ENCODE data around the gene SKIC8. TPM values are rescaled to one million over a fixed set of nuclear protein-coding genes. Genes with fewer than 3 reads are reported as not detected.

The SKIC8 gene
- total and polyA plus RNA-seq, 5 experiments from 2014 or later: 45.3 to 117 (median 98.8) TPM

DNA sequence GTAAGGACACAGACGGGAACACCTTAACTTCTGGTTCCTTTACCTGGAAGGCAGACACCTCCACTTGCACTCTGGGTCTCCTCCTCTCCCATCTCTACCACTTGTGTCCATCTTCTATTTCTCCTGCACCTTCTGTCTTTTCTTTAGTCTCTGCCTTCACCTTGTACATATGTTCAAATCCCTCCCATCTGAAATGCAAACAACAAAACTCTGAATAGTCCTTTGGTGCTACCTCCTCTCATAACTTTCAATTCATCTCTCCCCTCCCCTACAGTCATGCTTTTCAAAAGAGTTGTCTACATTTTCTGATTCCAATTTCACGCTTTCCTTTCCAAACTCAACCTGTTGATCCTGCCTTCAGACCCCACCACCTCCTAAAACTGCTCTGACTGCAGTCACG lies 35.4 kb upstream of the SKIC8 start:
- Mint-ChIP-seq H3K4me3 (no peak overlapping the region), H3K27me3 (peaks cover 14 to 25% (median 20%) of the 10 kb centered on the region in 5 donors), H3K9me3 (peaks cover 0 to 2% (median 0%) of the 10 kb centered on the region in 9 donors), H3K27ac (no peak overlapping the region), H3K4me1 (peaks cover 0 to 4% (median 0%) of the 10 kb centered on the region in 4 donors), H3K36me3 (no peaks in the 10 kb centered on the region)
- DNase-seq (no peak), ATAC-seq (no peak)
- POLR2A ChIA-PET: no interaction called here

GRCh38 chr15:78329625-78330024 lies 30.2 kb upstream of the SKIC8 start:
- peaks cover 0 to 5% (median 0%) of the 10 kb centered on the region in 5 donors for H3K27me3 Mint-ChIP-seq
- no peak for DNase-seq
- H3K4me3 Mint-ChIP-seq: no peak overlapping the region
- POLR2A ChIA-PET: no interaction called here
- no peaks in the 10 kb centered on the region for H3K4me1 Mint-ChIP-seq
- no peaks in the 10 kb centered on the region for H3K36me3 Mint-ChIP-seq
- H3K9me3 Mint-ChIP-seq: no peaks in the 10 kb centered on the region
- H3K27ac Mint-ChIP-seq: peak overlapping the region in 1 of 10 donors; percentile 8
- ATAC-seq: no peak

DNA sequence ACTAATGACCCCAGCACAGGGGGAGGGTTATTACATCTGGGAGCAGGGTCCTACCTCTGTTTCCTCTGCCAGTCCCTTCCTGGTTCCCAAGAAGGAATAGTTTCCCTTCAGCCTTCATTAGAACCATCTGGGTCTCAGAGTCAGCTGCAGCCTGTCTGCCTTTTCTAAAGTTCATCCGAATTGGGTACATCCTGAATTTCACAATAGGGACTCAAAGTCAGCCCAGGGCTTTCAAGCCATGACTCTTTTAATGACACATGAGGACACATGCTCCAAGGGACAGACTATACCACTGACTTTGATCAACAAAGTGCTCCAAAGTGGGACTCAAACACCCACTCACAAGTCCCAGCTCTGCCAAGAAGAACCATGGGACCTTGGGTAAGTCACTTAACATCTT lies 28.1 kb upstream of the SKIC8 start:
- DNase-seq: no peak
- H3K27me3 Mint-ChIP-seq: peaks cover 0 to 2% (median 0%) of the 10 kb centered on the region in 5 donors
- no peaks in the 10 kb centered on the region for H3K36me3 Mint-ChIP-seq
- no peaks in the 10 kb centered on the region for H3K4me1 Mint-ChIP-seq
- H3K4me3 Mint-ChIP-seq: no peak overlapping the region
- POLR2A ChIA-PET: interaction anchor here (0.7 kb wide), 1 partner anchor 42 kb away, joined by 3 read pairs; no protein-coding TSS in a partner anchor
- H3K27ac Mint-ChIP-seq: no peak overlapping the region
- ATAC-seq: no peak
- no peaks in the 10 kb centered on the region for H3K9me3 Mint-ChIP-seq

DNA sequence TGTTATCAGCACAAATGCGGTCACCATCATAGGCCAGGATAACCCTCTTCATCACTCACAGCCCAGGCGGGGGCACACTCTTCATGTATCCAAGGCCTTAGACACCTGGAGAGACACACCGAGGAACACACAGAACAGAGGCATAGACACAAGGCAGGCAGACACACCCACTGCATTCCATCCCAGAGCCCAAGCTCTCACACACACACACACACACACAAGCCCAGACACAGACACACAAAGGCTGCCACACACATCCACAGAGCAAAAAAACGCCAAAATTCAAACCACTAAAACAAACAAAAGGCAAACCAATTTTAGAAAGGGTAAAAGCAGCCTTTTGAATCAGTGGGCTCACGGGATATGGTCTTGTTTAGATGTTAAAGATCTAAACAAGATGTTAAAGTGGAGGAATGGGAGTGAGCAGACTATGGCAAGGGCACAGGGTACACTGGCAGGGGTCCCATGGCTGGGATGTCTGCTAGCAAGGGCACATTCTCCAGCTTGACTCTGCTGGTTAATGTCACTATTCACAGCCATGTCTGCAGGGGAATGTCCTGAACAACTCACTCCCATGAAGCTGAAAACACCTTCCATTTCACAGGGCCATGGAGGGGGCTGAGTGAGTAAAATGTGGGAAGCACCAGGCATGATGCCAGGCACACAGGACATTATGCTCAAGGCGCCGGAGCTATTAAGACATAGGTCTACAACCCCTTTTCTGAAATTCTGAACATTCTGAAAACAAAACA lies 25.9 kb upstream of the SKIC8 start:
- ATAC-seq: no peak
- peak in 1 of 10 donors; percentile 26 for DNase-seq
- peaks cover 0 to 2% (median 0%) of the 10 kb centered on the region in 5 donors for H3K27me3 Mint-ChIP-seq
- no peaks in the 10 kb centered on the region for H3K9me3 Mint-ChIP-seq
- no peaks in the 10 kb centered on the region for H3K36me3 Mint-ChIP-seq
- no peaks in the 10 kb centered on the region for H3K4me1 Mint-ChIP-seq
- POLR2A ChIA-PET: no interaction called here
- H3K27ac Mint-ChIP-seq: no peak overlapping the region
- no peak overlapping the region for H3K4me3 Mint-ChIP-seq

- Mint-ChIP-seq H3K9me3 (no peaks in the 10 kb centered on the region), H3K27me3 (no peaks in the 10 kb centered on the region), H3K4me1 (no peaks in the 10 kb centered on the region), H3K27ac (no peak overlapping the region), H3K4me3 (no peak overlapping the region), H3K36me3 (no peaks in the 10 kb centered on the region)
- no peak for ATAC-seq
- POLR2A ChIA-PET: no interaction called here
- DNase-seq: peak in 1 of 10 donors; percentile 38
Measured at GRCh38 chr15:78324144-78324543, 24.7 kb upstream of the SKIC8 start.

DNA sequence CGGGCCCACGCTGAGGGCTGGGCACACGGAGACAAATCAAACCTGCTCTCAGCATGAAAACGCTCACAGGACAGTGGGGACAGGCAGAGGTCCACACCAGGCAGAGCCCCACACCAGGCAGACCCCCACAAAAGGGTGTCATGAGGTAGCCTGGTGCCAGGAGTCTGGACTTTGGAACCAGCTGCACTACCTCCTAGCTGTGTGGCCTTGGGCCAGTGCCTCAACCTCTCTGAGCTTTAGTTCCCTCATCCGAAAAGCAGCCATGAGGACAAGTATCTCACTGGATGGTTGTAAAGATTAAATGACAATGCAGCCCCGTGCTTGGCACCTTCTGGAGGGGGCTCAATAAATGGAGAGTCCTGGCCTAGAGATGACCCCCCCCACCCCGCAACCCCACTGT lies 24.3 kb upstream of the SKIC8 start:
- POLR2A ChIA-PET: no interaction called here
- no peaks in the 10 kb centered on the region for H3K9me3 Mint-ChIP-seq
- no peak for ATAC-seq
- H3K4me1 Mint-ChIP-seq: no peaks in the 10 kb centered on the region
- DNase-seq: peak in 1 of 10 donors; percentile 28
- H3K4me3 Mint-ChIP-seq: no peak overlapping the region
- H3K27me3 Mint-ChIP-seq: no peaks in the 10 kb centered on the region
- H3K27ac Mint-ChIP-seq: no peak overlapping the region
- no peaks in the 10 kb centered on the region for H3K36me3 Mint-ChIP-seq

- no peak for ATAC-seq
Measured at GRCh38 chr15:78322724-78323521, 23.5 kb upstream of the SKIC8 start.

GRCh38 chr15:78322243-78322642 lies 22.8 kb upstream of the SKIC8 start:
- peak in 1 of 10 donors; percentile 38 for DNase-seq
- Mint-ChIP-seq H3K4me1 (no peaks in the 10 kb centered on the region), H3K4me3 (no peak overlapping the region), H3K27ac (no peak overlapping the region), H3K27me3 (peaks cover 0 to 5% (median 0%) of the 10 kb centered on the region in 5 donors), H3K9me3 (no peaks in the 10 kb centered on the region), H3K36me3 (no peaks in the 10 kb centered on the region)
- no peak for ATAC-seq
- POLR2A ChIA-PET: no interaction called here

More at GRCh38 chr15:78322724-78323521, 23.5 kb upstream of the SKIC8 start:
- Mint-ChIP-seq H3K36me3 (no peaks in the 10 kb centered on the region), H3K9me3 (no peaks in the 10 kb centered on the region), H3K4me3 (no peak overlapping the region), H3K27me3 (no peaks in the 10 kb centered on the region), H3K27ac (no peak overlapping the region), H3K4me1 (no peaks in the 10 kb centered on the region)
- POLR2A ChIA-PET: no interaction called here
- peak in 1 of 10 donors; percentile 45 for DNase-seq

GRCh38 chr15:78321786-78322185 lies 22.4 kb upstream of the SKIC8 start:
- ATAC-seq (no peak), DNase-seq (no peak)
- peaks cover 0 to 5% (median 0%) of the 10 kb centered on the region in 5 donors for H3K27me3 Mint-ChIP-seq
- no peak overlapping the region for H3K4me3 Mint-ChIP-seq
- POLR2A ChIA-PET: no interaction called here
- no peaks in the 10 kb centered on the region for H3K9me3 Mint-ChIP-seq
- no peak overlapping the region for H3K27ac Mint-ChIP-seq
- H3K4me1 Mint-ChIP-seq: no peaks in the 10 kb centered on the region
- H3K36me3 Mint-ChIP-seq: no peaks in the 10 kb centered on the region

DNA sequence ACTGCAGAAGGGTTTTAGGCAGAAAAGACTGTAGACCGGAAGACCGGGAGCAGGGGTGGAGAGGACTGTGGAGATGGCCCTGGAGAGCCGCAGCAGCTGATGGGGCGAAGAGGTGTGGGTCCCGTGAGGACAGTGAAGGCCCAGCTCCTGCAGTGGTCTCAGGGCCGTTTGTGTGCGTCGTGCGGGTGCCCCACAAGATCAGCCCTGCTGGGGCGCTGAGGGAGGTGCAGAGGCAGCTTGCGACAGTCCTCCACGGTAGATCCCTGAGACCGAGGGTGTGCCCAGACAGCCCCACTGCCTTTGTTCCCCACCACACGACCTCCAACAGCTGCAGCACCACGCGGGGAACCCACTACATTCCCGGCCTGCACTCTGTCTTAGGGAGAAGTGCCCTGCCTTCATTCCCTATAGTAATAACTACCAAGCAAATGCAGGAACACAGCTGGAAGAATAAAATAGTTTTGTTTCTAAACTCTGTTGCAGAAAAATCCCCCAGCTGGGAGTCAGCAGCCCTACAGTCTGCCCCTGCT lies 21.7 kb upstream of the SKIC8 start:
- DNase-seq (no peak), ATAC-seq (no peak)
- H3K9me3 Mint-ChIP-seq: no peaks in the 10 kb centered on the region
- H3K4me1 Mint-ChIP-seq: no peaks in the 10 kb centered on the region
- H3K27ac Mint-ChIP-seq: no peak overlapping the region
- H3K27me3 Mint-ChIP-seq: peaks cover 0 to 5% (median 0%) of the 10 kb centered on the region in 5 donors
- POLR2A ChIA-PET: no interaction called here
- no peak overlapping the region for H3K4me3 Mint-ChIP-seq
- H3K36me3 Mint-ChIP-seq: no peaks in the 10 kb centered on the region

GRCh38 chr15:78320183-78320582 lies 20.8 kb upstream of the SKIC8 start:
- Mint-ChIP-seq H3K4me3 (no peak overlapping the region), H3K27ac (no peak overlapping the region), H3K27me3 (peaks cover 0 to 5% (median 0%) of the 10 kb centered on the region in 5 donors), H3K36me3 (no peaks in the 10 kb centered on the region), H3K9me3 (no peaks in the 10 kb centered on the region), H3K4me1 (no peaks in the 10 kb centered on the region)
- ATAC-seq (no peak), DNase-seq (no peak)
- POLR2A ChIA-PET: no interaction called here

GRCh38 chr15:78319588-78319987 lies 20.2 kb upstream of the SKIC8 start:
- no peak overlapping the region for H3K4me3 Mint-ChIP-seq

More at GRCh38 chr15:78319588-78319987, 20.2 kb upstream of the SKIC8 start:
- no peaks in the 10 kb centered on the region for H3K4me1 Mint-ChIP-seq
- no peaks in the 10 kb centered on the region for H3K9me3 Mint-ChIP-seq
- no peaks in the 10 kb centered on the region for H3K36me3 Mint-ChIP-seq
- POLR2A ChIA-PET: no interaction called here
- peaks cover 0 to 5% (median 0%) of the 10 kb centered on the region in 5 donors for H3K27me3 Mint-ChIP-seq
- DNase-seq: no peak
- no peak for ATAC-seq
- H3K27ac Mint-ChIP-seq: no peak overlapping the region
